ENCODE data around the gene EFCAB6. TPM values are rescaled to one million over a fixed set of nuclear protein-coding genes. Genes with fewer than 3 reads are reported as not detected.

The EFCAB6 gene
- polyA plus RNA-seq, 3 donors, result 0.76 to 0.98 TPM; not detected in 1

DNA sequence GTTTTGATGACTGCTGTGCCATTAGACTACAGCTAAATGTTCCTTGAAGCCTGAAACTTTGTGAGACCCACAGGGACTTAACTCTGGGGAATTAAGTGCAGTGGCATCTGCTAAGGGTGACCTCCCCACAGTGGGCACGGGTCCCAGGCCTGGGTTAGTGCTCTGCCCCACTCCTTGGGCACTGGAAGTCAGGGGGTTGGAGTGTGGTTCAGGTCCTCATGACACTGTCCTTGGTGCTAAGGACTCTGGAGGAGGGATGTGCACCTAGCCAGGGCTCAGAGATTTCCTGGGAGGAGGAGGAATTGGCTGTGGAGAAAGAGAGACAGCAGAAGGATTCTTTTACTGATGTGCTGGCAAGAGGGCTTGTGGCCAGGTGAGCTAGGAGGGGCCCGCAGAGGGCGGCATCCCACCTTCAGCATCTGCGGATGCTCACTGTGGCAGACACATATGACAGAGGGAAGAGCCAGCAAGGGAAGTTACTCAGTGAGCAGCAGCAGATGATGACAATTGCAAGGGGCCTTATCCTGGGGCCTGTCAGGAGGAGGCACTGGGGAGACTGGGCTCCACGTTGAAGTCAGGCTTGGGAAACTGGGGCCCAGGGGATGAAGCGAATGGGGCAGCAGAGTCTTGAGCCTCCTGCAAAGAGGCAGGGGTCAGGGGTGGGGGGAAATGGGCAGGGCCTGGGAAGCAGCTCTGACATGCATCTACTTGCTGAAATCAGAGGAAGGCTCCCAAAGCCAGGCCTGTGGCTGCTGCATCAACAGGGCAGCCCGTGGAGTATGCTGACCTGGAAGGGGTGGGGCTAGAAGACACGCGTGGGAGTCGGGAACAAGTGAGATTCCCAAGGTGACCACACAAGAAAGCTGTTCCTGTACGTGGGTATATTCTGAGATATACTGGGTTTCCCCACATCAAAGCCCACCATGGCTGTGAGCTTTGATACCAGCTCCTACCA, 256.3 kb downstream of the EFCAB6 start:
- 67 to 76% (median 76%) methylated on average over 11 of the region's 11 CpGs for WGBS, 3 donors

DNA sequence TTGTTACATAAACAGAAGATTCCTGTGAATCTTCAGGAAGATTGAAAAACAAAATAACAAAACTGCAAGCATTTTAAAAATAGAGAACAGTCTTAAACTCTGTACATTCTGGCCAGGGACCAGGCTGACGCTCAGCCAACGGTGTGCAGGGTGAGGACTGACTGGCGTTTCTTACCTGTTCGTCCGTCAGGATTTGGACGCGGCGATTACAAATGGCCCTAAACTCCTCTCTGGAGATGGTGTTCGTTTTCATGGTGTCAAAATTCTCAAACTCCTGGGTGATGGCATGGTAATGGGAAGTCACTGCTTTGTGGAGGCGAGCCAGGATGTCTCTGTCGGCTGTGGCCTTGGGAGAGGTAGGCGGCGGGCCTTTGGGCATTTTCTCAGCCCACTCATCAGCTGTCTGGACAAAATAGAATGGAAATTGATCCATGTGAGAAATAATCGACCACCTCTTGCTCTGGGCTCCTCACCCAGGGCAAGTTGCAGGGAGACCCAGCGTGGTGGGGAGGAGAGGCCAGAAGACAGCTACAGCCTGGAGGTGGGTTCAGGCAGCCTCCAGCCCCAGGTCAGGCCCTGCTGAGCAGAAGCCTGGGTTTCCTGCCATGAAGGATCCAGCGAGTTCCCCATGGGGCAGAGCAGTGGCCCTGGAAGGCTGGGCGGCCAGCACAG, 257.3 kb downstream of the EFCAB6 start:
- WGBS, 3 donors, result 88 to 91% (median 91%) methylated on average over 17 of the region's 17 CpGs
- H3K27ac ChIP-seq (ENCODE audit: low read depth, low read length), result no peak overlapping the region

More for the DNA sequence above, 256.3 kb downstream of the EFCAB6 start:
- no peak overlapping the region for H3K27ac ChIP-seq (ENCODE audit: low read depth, low read length)

DNA sequence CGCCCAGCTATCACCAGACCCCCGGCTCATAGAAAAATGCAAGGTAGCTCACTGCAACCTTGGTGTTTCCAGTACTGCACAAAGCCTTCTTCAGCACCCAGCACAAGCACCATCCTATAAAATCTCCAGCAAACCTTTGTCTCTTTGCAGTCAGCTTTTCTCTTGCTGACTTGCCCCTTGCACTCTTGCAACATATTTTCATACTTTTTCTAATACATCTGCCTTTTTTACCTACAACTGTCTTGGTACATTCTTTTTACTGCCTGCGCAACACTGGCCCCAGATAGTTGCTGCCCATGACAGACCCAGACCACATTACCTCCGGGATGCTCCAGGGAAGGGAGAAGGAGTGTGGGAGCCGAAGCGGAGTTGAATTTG, 257.9 kb downstream of the EFCAB6 start:
- H3K27ac ChIP-seq (ENCODE audit: low read depth, low read length), result no peak overlapping the region
- 76 to 97% (median 94%) methylated on average over 6 of the region's 6 CpGs for WGBS, 3 donors

DNA sequence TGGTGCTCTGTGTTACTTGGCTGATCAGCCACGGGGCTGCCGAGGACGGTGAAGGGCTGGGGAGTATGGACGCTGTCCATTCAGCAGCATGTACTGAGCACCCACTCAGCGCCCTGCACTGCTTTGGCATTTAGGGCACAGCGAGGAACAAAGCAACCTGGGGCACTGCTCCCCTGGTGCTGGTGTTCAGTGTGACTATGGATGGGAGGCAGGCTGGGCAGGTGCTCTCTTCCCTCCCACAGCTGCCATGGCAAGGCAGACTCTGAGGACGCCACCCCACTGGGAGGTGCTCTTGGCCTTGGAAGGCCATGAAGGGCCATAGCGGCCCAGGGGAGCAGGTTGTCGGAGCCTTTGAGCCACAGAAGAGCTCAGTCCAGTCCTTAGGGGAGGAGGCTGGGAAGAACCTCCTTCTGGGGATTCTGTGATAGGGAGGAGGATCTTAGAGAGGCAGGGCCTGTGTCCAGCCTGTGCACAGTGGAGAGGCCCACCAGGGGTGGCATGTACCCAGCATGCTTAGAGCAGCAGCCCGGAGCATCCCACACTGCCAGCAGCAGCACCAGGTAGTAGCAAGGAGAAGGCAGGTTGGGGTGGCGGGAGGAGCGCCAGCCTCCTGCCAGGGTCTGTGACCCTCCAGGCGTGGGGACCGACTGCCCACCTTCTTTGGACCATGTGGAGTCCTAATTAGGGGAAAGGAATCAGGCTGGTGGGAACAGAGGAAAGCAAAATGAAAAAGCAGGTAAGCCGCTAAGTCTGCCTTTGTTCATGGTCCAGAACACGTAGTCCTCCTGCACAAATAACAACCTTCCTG, 258.4 kb downstream of the EFCAB6 start:
- WGBS, 3 donors, result 89 to 96% (median 91%) methylated on average over 16 of the region's 16 CpGs
- H3K27ac ChIP-seq (ENCODE audit: low read depth, low read length), result no peak overlapping the region

DNA sequence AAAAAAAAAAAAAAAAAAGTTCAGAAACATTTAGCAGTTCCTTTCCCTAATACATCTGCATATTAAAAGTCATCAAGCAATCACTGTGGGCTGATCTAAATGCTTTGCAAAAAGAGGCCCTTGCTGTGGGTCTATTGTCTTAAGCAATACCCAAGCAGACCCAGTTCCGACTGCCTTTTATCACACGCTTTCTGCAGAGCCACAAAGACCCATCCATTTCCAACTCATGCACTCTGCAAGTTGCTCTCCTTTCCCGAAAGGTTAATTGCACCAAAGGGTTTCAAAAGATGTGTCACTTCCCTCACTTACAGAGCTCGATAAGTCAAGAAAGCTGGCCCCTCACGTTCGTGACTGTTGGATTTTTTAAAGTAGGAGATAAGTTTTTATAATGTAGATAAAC, 261.4 kb downstream of the EFCAB6 start:
- WGBS, 3 donors, result 81 to 83% (median 83%) methylated on average over 6 of the region's 6 CpGs
- no peak overlapping the region for H3K27ac ChIP-seq (ENCODE audit: low read depth, low read length)

DNA sequence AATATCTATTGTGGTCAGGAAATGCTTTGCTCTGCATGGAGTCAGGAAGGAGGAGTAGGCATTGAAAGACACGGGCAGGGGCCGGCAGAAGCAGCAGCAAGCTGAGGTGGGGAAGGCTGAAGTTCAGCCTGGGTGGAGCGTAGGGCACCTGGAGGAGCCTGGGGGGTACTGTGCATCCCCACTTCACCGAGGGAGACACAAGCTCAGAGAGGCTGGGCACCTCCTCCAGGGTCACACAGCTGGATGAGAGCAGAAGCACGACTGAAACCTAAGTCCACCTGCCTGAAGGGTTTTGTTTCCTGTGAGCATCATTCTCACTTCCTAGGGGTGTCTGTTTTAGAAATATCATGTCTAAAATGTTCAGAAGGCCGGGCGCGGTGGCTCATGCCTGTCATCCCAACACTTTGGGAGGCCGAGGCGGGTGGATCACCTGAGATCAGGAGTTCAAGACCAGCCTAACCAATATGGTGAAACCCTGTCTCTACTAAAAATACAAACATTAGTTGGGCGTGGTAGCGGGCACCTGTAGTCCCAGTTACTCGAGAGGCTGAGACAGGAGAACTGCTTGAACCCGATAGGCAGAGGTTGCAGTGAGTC, 262.0 kb downstream of the EFCAB6 start:
- no peak overlapping the region for H3K27ac ChIP-seq (ENCODE audit: low read depth, low read length)
- 76 to 81% (median 77%) methylated on average over 14 of the region's 14 CpGs for WGBS, 3 donors

DNA sequence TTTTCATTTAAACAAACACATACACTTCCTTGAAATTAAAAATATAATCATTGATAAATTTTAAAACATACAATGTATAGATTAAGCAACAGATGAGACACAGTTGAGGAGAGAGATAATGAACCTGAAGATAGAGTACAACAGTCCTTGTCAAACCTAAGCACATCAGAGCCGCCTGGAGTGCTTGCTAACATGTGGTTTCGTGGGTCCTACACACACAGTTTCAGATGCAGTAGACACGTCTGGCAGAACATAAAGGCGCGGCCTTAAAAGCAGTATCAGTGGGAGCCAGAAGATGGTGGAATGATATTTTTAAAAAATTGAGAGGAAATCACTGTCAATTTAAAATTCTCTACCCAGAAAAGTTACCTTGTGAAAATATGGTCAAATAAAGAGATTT, 265.9 kb downstream of the EFCAB6 start:
- WGBS, 3 donors, result 81 to 89% (median 83%) methylated on average over 5 of the region's 5 CpGs
- no peak overlapping the region for H3K27ac ChIP-seq (ENCODE audit: low read depth, low read length)

DNA sequence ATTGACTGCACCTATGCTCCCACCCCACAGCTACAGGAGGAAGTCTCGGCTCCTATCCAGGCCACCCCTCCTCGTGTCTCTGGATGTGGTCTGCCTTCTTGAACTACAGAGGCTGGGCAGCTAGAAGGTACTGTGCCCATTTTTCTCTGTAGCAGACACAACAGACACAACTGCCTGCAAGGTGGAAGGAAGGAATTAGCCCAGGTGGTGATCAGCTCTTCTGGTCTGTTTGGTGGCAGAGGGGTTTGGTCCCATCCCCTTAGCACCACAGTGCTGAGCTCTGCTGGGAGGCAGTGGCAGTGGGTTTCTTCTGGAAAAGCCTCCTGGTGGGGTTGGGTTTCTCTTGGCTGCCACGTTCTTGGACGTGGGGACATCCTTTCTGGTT, 267.8 kb downstream of the EFCAB6 start:
- WGBS, 3 donors, result 60 to 72% (median 72%) methylated on average over 4 of the region's 4 CpGs
- H3K27ac ChIP-seq (ENCODE audit: low read depth, low read length), result no peak overlapping the region

DNA sequence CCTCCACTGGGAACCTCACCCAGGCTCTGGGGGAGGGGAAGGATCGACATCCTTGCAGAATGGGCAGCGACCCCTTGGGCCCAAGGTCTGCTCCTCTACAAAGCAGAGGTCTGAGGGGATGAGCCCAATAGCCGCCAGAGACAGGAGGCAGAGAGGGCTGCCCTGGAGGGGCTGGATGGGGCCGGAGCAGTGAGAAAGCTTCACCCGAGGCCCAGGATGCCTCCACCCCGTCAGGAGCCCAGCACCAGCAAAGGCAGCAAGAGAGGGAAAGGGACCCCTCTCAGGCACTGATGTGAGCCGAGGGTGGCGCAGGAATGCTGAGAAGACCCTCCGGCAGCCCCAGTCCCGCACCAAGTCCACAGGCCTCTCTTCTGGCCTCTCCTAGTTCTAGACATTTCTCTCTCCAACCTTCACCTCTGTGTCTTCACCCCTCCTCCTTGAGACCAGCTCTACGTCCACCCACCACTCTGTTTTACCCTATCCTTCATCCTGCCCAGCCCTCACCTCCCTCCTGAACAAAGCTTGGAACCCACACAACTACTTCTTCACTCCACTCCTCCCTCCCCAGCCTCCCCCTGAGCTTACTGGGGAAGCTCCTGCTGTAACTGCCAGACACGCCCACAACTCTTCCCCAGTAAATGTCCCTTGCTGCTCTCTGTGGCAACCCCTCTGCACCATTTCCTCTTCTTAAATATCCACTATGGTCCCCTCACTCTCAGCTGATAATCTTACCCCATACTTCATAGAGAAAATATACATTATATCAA, 268.4 kb downstream of the EFCAB6 start:
- no peak overlapping the region for H3K27ac ChIP-seq (ENCODE audit: low read depth, low read length)
- 77 to 82% (median 81%) methylated on average over 10 to 12 of the region's 12 CpGs for WGBS, 3 donors

DNA sequence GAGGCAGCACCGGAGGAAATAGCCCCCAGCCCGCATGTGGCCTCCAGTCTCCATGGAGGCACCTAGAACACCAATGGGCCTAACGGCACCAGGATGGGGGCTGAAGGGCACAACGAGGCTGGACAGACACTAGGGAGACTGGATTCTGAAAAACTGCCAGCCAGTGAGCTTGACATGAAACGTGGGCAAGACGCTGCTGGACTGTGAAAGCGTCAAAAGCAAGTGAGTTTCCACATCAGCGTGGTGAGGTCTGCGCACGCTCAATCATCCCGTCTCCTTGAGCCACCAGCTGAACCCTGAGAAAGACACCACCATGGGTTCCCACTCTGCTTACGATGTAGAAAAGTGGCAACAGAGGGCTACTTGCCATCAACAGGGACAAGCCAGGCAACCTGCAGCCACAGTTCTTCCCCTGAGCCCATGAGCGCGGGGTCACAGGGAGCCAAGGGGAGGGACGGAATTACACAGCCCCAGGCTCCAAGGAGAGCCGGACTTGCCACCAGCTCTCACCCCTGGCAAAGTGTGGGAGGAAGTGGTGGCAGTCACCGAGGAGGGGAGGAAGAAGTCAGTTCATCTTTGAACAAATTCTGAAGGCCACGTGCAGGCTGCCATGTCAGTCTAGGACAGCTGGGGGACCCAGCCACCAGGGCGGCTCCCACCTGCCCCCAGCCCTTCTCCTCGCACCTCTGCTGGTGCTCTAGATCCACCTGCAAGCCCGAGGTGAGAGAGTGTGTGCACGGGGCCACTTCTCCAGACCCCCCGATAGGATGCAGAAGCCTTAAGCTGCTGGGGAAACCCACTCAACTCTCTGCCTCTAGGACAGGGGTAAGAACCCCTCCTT, 269.2 kb downstream of the EFCAB6 start:
- no peak overlapping the region for H3K27ac ChIP-seq (ENCODE audit: low read depth, low read length)
- WGBS, 3 donors, result 83 to 89% (median 86%) methylated on average over 23 of the region's 23 CpGs

DNA sequence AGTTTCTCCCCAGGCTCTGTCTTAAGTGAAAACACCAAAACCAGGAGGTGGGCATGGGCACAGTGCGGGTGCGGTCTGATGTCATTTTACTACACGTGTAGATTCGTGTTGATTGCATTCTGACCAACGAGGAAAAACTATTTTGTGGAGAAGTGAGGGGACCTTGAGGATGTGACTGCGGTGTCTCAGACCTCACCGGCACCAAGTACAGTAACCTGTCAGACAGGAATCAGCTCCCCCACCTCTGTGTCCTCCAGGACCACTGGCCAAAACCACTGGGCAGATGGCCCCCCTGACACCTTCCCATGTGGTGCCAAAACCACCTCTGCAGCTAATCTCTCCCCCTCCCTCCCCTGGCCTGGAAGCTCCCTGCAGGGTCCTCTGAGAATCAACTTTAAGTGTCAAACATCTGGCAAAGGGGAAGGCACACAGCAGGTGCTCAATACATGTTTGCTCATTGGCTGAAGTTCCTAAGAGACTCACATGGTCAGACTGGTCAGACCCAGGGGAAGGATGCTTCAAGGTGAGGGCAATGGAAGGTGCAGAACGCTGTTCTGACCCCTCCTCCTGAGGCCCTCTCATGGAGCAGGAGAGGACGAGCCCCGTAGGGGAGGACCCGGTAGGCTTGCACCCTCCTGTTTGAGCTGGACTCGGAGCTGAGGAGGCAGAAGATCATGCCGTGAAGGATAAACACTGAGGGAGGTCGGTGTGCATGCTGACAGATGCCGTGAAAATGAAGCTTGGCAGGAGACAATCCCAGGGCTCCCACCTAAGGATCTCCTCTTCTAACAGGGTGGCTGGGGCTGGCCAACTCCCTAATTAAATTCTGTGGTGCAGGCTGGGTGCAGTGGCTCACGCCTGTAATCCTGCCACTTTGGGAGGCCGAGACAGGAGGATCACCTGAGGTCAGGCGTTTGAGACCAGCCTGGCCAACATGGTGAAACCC, 270.4 kb downstream of the EFCAB6 start:
- WGBS, 3 donors, result 77 to 81% (median 79%) methylated on average over 18 of the region's 18 CpGs

DNA sequence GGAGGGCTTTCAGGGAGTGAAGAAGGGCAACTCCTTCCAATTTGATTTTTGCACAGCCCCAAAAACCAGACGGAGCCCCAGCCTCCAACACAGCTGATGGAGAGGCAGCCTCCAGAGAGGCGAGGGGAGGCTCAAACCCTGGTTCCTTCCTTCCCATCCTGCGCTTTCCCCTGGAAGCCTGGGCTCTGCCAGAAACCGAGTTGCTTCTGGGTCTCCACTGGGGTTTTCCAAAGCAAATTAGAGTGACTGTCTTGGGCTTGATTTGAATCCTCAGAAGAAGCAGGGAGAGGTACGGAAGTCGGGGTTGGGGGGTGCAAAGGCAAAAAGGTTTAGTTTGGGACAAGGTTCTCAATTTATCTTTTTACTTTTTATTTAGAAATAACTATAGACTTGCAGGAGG, 271.1 kb downstream of the EFCAB6 start:
- 82 to 86% (median 85%) methylated on average over 6 of the region's 6 CpGs for WGBS, 3 donors
- no peak overlapping the region for H3K27ac ChIP-seq (ENCODE audit: low read depth, low read length)

More for the DNA sequence above, 270.4 kb downstream of the EFCAB6 start:
- no peak overlapping the region for H3K27ac ChIP-seq (ENCODE audit: low read depth, low read length)

DNA sequence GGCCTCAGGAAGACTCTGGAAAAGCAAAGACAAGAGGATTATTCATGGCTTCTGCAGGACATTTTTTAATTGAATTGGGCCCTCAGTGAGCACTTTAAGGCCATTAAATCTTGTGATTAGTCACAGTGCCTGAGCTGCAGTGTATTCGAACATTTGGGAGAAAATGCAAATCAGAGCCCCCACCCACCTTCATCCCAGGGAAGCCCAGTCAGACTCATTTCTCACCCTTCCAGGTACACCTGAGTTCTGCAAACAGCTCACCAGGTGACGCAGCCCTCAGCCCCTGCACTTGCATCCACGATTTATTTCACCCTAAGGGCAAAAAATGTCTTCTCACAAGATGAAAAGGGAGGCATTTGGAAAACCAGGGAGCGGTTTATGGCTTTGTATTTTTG, 271.6 kb downstream of the EFCAB6 start:
- 69 to 85% (median 77%) methylated on average over 4 of the region's 4 CpGs for WGBS, 3 donors
- no peak overlapping the region for H3K27ac ChIP-seq (ENCODE audit: low read depth, low read length)

DNA sequence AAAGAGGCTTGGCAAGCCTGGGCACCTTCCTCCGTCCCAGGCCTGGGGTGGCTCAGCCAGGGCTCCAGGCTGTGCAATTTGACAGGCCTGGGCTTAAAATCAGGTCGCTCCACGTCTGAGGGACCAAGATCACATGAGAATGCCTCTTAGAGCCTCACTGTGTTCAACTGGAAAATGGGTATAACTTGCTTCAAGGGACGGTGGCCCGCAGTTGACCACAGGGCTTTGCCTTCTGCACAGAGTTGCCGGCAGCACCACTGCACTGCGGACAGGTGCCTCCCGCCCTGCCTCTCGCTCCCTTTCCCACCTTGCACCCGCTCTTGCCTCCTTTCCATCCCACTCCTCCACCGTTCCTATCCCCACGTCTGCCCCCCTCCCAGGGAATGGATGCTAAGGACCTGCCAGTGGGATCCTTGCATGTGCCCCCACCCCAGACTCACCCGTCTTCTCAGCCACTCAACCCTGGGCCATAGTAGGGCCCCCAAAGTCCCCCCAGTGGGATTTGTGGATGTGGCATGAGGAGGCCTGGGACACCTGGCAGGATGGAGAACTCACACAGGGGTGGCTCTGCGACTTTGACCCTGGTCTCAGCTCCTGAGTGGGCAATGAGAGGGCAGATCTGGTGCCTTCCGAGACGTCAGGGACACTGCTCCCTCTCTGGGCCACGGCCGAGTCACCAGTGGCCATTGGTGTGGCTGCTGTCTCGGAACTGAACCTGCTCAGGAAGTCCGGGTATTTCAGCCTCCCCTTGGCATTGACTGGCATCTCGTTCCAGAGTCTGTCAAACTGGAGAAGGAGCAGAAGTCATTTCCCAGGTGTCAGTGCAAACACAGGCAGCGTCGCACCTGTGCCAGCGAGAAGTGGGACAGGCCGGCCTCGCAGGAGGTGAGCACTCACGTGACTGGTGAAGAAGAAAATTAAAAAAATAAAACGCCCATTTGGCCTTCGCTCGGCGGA, 272.3 kb downstream of the EFCAB6 start:
- no peak overlapping the region for H3K27ac ChIP-seq (ENCODE audit: low read depth, low read length)
- 87 to 89% (median 88%) methylated on average over 31 of the region's 31 CpGs for WGBS, 3 donors

DNA sequence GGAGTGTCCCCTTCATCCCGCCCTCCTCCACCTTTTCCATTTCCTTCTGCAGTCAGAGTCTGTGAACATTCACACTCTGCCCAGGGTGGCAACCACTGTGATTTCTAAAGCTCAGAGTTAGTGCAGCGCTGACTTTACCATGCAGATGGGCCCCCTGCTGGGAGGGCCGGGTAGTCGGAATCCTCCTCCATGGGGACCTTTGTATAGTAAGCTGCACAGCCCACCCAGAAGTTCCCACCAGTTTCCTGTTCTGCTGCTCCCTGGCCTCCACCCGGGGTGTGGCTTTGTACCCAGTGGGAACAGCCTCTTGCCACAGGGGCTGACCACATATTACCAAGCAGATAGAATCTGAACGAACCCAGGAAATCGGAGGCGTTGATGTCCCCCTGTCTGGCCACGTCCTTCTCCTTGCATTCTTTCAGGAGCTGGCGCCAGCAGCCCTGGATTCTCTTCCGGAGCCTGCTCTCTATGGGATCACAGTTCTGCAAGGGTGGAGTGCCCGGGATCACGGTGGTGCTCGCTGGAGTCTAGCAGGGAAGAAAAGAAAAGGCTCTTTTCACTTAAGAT, 275.0 kb downstream of the EFCAB6 start:
- H3K27ac ChIP-seq (ENCODE audit: low read depth, low read length), result no peak overlapping the region
- WGBS, 3 donors, result 84 to 93% (median 87%) methylated on average over 14 of the region's 14 CpGs

Measured in adipose tissue (tissue), 3 donors.